Naive thymus-derived CD4-positive, alpha-beta T cell (primary cell): ENCODE measurements around the gene TP53BP2. TPM values are rescaled to one million over a fixed set of nuclear protein-coding genes. Genes with fewer than 3 reads are reported as not detected.
"Not testable (repeated sequence)": the region's sequence is repeated elsewhere in the genome, so short reads cannot be mapped to it uniquely, and the experiment has no call there.

Experiments used
- ATAC-seq: fragments of 150-1000 bp; cut with Tn5 transposase; 2 replicates; pipeline ENCODE4 v1.10.0; 2021; ENCODE audit warnings: mild to moderate bottlenecking, moderate library complexity
- CTCF ChIA-PET: fragments of 350-600 bp; sonication (Branson Sonifier 250); formaldehyde crosslinking; loops from one replicate; lab custom pipeline; 2021; ENCODE audit warnings: antibody characterized with exemption; lab: Charles Lee
- POLR2A ChIA-PET: fragments of 350-600 bp; sonication (Branson Sonifier 250); formaldehyde crosslinking; loops from one replicate; lab custom pipeline; 2021; ENCODE audit warnings: antibody characterized with exemption, inconsistent platforms; lab: Charles Lee
- DNase-seq, 9 donors: peaks; one replicate each; pipeline versions ENCODE4 v3.0.0 to v3.0.0-alpha.2; 2020 to 2022; ENCODE audit warnings: mixed read lengths in 1 of 9
- H3K27ac ChIP-seq: one replicate; pipeline ENCODE4 v1.7.0; 2013; ENCODE audit warnings: mild to moderate bottlenecking, low read depth, low read length, moderate library complexity
- H3K27me3 ChIP-seq, 2 donors: one replicate each; pipeline ENCODE4 v1.7.0; 2013; ENCODE audit warnings: low read length in 2 of 2, mild to moderate bottlenecking in 2 of 2, moderate library complexity in 2 of 2; ENCODE audit not compliant: control insufficient read depth in 2 of 2, insufficient read depth in 2 of 2
- H3K36me3 ChIP-seq, 3 experiments: 1 replicate in 2 of 3; 2 replicates in 1 of 3; pipeline ENCODE4 v1.7.0; 2013; ENCODE audit warnings: low read length in 3 of 3, mild to moderate bottlenecking in 3 of 3, moderate library complexity in 1 of 3; ENCODE audit not compliant: insufficient read depth in 3 of 3, control insufficient read depth in 2 of 3
- H3K4me1 ChIP-seq, 2 donors: one replicate each; pipeline ENCODE4 v1.7.0; 2013; ENCODE audit warnings: low read length in 2 of 2, mild to moderate bottlenecking in 2 of 2, moderate library complexity in 1 of 2; ENCODE audit not compliant: control insufficient read depth in 2 of 2, insufficient read depth in 2 of 2
- H3K4me3 ChIP-seq: 2 replicates; pipeline ENCODE4 v1.7.0; 2013; ENCODE audit warnings: mild to moderate bottlenecking, low read length
- H3K9me3 ChIP-seq, 3 experiments: 1 replicate in 2 of 3; 2 replicates in 1 of 3; pipeline ENCODE4 v1.7.0; 2013; ENCODE audit warnings: low read length in 3 of 3; ENCODE audit not compliant: control insufficient read depth in 2 of 3
- H3K27ac Mint-ChIP-seq, 9 donors: one replicate each; pipeline ENCODE4 v1.8.0; 2020 to 2022; ENCODE audit warnings: mixed read lengths in 9 of 9, mild to moderate bottlenecking in 8 of 9, moderate library complexity in 5 of 9, inconsistent platforms in 2 of 9
- H3K27me3 Mint-ChIP-seq, 5 donors: one replicate each; pipeline ENCODE4 v1.8.0; 2021 to 2022; ENCODE audit warnings: mixed read lengths in 5 of 5, mild to moderate bottlenecking in 1 of 5
- H3K36me3 Mint-ChIP-seq, 5 donors: one replicate each; pipeline ENCODE4 v1.8.0; 2020 to 2022; ENCODE audit warnings: mixed read lengths in 5 of 5, mild to moderate bottlenecking in 3 of 5, inconsistent platforms in 1 of 5
- H3K4me1 Mint-ChIP-seq, 7 donors: one replicate each; pipeline ENCODE4 v1.8.0; 2020 to 2022; ENCODE audit warnings: mixed read lengths in 7 of 7, mild to moderate bottlenecking in 3 of 7, inconsistent platforms in 1 of 7
- H3K4me3 Mint-ChIP-seq, 10 donors: one replicate each; pipeline ENCODE4 v1.8.0; 2020 to 2022; ENCODE audit warnings: mild to moderate bottlenecking in 10 of 10, mixed read lengths in 10 of 10, moderate library complexity in 6 of 10, inconsistent platforms in 2 of 10
- H3K9me3 Mint-ChIP-seq, 11 donors: one replicate each; pipeline ENCODE4 v1.8.0; 2020 to 2022; ENCODE audit warnings: mixed read lengths in 11 of 11, mild to moderate bottlenecking in 4 of 11, inconsistent platforms in 1 of 11, moderate library complexity in 1 of 11
- intact Hi-C, 2 donors: fragments of 100-400 bp; cut with micrococcal nuclease; formaldehyde crosslinking; loops; one replicate each; pipeline ENCODE4 v1.15.1; 2023
- polyA plus RNA-seq, 2 donors: library from polyadenylated mRNA; unstranded; fragments of 300-500 nt; fragmentation: Illumina TruSeq; gene quantifications; one replicate each; pipeline ENCODE4 v1.2.3, GENCODE V29; 2021
- total RNA-seq, 6 experiments: library from RNA in 5 of 6; stranded (reverse) in 5 of 6; gene quantifications; 1 replicate in 5 of 6; 2 replicates in 1 of 6; pipeline ENCODE4 v1.2.3 and lab custom pipeline; 2021 to 2026

Gene TP53BP2
- total and polyA plus RNA-seq, 7 experiments from 2014 or later, result 8.4 to 120 (median 44.2) TPM

DNA sequence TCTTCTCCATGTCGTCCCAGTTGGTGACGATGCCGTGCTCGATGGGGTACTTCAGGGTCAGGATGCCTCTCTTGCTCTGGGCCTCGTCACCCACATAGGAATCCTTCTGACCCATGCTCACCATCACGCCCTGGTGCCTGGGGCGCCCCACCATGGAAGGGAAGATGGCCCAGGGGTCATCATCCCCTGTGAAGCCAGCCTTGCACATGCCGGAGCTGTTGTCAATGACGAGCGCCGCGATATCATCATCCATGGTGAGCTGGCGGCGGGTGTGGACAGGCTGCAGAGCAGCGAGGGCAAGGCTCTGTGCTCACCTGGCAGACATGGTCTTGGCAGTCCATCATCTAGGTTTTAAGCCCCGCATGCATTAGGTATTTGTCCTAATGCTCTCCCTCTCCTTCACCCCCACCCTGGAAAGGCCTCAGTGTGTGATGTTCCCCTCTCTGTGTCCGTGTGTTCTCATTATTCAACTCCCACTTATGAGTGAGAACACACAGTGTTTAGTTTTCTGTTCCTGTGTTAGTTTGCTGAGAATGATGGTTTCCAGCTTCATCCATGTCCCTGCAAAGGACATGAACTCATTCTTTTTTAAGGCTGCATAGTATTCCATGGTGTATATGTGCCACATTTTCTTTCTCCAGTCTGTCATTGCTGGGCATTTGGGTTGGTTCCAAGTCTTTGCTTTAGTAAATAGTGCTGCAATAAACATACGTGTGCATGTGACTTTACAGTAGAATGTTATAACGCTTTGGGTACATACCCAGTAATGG is 19.0 kb upstream of the TP53BP2 start:
- H3K36me3 Mint-ChIP-seq, intact Hi-C loops, POLR2A ChIA-PET, H3K9me3 Mint-ChIP-seq, H3K9me3 ChIP-seq, H3K36me3 ChIP-seq, H3K4me3 ChIP-seq, DNase-seq, ATAC-seq, H3K4me3 Mint-ChIP-seq, H3K27me3 ChIP-seq, H3K27ac ChIP-seq, CTCF ChIA-PET, H3K4me1 ChIP-seq, H3K4me1 Mint-ChIP-seq: not testable (repeated sequence)
- H3K27me3 Mint-ChIP-seq, result peaks cover 0 to 43% (median 4%) of the 10 kb centered on the region in 5 donors
- peak overlapping the region in 1 of 9 donors; percentile 73 for H3K27ac Mint-ChIP-seq

DNA sequence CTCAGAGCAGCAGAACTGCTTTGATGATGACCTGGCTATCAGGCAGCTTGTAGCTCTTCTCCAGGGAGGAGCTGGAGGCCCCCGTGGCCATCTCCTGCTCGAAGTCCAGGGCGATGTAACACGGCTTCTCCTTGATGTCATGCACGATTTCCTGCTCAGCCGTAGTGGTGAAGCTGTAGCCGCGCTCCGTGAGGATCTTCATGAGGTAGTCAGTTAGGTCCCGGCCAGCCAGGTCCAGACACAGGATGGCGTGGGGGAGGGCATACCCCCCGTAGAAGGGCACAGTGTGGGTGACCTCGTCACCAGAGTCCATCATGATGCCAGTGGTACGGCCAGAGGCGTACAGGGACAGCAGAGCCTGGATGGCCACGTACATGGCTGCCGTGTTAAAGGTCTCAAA is 18.3 kb upstream of the TP53BP2 start:
- Mint-ChIP-seq H3K36me3 (no peaks in the 10 kb centered on the region), H3K4me3 (no peak overlapping the region), H3K27me3 (peaks cover 0 to 44% (median 4%) of the 10 kb centered on the region in 5 donors), H3K4me1 (no peaks in the 10 kb centered on the region), H3K9me3 (peaks cover 0 to 2% (median 0%) of the 10 kb centered on the region in 11 donors), H3K27ac (no peak overlapping the region)
- intact Hi-C loops, result no loop called here
- POLR2A ChIA-PET, result no interaction called here
- CTCF ChIA-PET, result no interaction called here
- no peak overlapping the region for H3K27ac ChIP-seq
- no peaks in the 10 kb centered on the region for H3K9me3 ChIP-seq
- H3K36me3 ChIP-seq, result no peaks in the 10 kb centered on the region
- no peaks in the 10 kb centered on the region for H3K27me3 ChIP-seq
- ATAC-seq, result no peak
- no peaks in the 10 kb centered on the region for H3K4me1 ChIP-seq
- DNase-seq, result no peak
- H3K4me3 ChIP-seq, result no peak overlapping the region

DNA sequence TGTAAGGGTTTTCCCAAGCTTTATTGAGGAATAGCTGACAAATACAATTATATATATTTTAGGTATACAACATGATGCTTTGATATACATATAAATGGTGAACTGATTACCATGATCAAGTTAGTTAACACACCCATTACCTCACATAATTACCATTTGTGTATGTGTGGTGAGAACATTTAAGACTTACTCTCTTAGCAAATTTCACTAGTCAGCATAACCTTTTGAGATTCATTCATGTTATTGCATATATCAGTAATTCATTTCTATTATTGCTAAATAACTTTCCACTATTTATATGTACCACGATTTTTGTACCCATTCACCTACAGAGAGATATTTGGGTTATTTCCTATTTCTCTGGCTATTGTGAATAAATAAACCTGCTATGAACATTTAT is 16.2 kb upstream of the TP53BP2 start:
- peaks cover 0 to 2% (median 0%) of the 10 kb centered on the region in 11 donors for H3K9me3 Mint-ChIP-seq
- no peaks in the 10 kb centered on the region for H3K4me1 Mint-ChIP-seq
- intact Hi-C loops, result no loop called here
- no peaks in the 10 kb centered on the region for H3K36me3 ChIP-seq
- no peak overlapping the region for H3K27ac Mint-ChIP-seq
- ChIA-PET POLR2A (no interaction called here), CTCF (no interaction called here)
- H3K27me3 Mint-ChIP-seq, result peaks cover 0 to 32% (median 0%) of the 10 kb centered on the region in 5 donors
- H3K4me1 ChIP-seq, result no peaks in the 10 kb centered on the region
- no peak overlapping the region for H3K4me3 ChIP-seq
- ATAC-seq (no peak), DNase-seq (no peak)
- H3K36me3 Mint-ChIP-seq, result no peaks in the 10 kb centered on the region
- no peak overlapping the region for H3K27ac ChIP-seq
- no peaks in the 10 kb centered on the region for H3K9me3 ChIP-seq
- no peaks in the 10 kb centered on the region for H3K27me3 ChIP-seq
- no peak overlapping the region for H3K4me3 Mint-ChIP-seq

DNA sequence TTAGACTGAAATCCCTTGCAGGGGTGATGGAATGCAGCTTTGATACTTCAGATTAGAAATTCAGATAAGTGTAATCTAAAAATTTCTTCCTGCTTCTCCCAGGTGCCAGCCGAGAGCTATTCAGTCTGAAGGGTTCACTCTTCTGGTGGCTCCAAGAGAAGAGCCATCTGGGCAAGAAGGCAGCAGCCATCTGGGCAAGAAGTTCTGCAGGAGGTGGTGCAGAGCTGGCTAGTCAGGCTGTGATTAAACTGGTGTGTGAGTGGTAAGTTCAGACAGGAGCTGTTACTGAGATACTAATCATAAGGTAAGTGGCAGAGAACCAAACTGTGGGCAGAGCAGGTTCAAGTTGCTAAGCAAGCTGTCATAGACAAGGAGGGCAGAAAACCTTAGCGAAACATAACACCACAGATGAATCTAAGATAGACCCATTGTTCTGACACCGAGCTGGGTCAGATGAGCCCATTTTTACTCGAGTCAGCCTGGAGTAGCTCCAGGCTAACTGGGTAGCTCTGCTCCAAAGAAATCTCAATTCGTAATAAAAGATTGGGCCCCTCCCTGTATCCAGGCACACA is 14.4 kb upstream of the TP53BP2 start:
- POLR2A ChIA-PET, result interaction anchor here (0.6 kb wide), 1 partner anchor 17 kb away, joined by 11 read pairs; no protein-coding TSS in a partner anchor

DNA sequence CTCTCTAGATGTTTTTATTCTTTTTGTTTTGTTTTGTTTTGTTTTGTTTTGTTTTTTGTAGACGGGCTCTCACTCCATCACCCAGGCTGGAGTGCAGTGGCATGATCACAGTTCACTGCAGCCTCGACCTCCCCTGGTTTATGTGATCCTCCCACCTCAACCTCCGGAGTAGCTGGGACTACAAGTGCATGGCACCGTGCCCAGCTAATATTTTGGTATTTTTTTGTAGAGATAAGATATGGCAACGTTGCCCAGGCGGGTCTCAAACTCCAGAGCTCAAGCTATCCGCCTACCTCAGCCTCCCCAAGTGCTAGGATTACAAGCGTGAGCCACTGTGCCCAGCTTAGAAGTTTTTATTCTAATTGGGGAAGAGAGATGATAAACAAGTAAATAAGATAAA is 13.3 kb upstream of the TP53BP2 start:
- no peaks in the 10 kb centered on the region for H3K4me1 ChIP-seq
- H3K36me3 ChIP-seq, result no peaks in the 10 kb centered on the region
- H3K27me3 ChIP-seq, result no peaks in the 10 kb centered on the region
- DNase-seq, result no peak
- H3K27ac ChIP-seq, result no peak overlapping the region
- Mint-ChIP-seq H3K36me3 (no peaks in the 10 kb centered on the region), H3K4me1 (no peaks in the 10 kb centered on the region), H3K27me3 (peaks cover 0 to 26% (median 0%) of the 10 kb centered on the region in 5 donors), H3K27ac (no peak overlapping the region), H3K9me3 (no peaks in the 10 kb centered on the region), H3K4me3 (no peak overlapping the region)
- no peak overlapping the region for H3K4me3 ChIP-seq
- no peaks in the 10 kb centered on the region for H3K9me3 ChIP-seq
- intact Hi-C loops, result no loop called here
- ChIA-PET CTCF (no interaction called here), POLR2A (interaction anchor here (0.5 kb wide), 1 partner anchor 88 kb away, joined by 3 read pairs; no protein-coding TSS in a partner anchor)
- ATAC-seq, result no peak

More for the DNA sequence above, 14.4 kb upstream of the TP53BP2 start:
- Mint-ChIP-seq H3K9me3 (peaks cover 0 to 2% (median 0%) of the 10 kb centered on the region in 11 donors), H3K36me3 (no peaks in the 10 kb centered on the region), H3K4me3 (no peak overlapping the region), H3K27me3 (peaks cover 0 to 26% (median 0%) of the 10 kb centered on the region in 5 donors), H3K27ac (no peak overlapping the region), H3K4me1 (no peaks in the 10 kb centered on the region)
- Histone ChIP-seq H3K27me3 (no peaks in the 10 kb centered on the region), H3K4me3 (no peak overlapping the region), H3K36me3 (no peaks in the 10 kb centered on the region), H3K4me1 (no peaks in the 10 kb centered on the region), H3K27ac (no peak overlapping the region), H3K9me3 (no peaks in the 10 kb centered on the region)
- ATAC-seq, result no peak
- DNase-seq, result no peak
- CTCF ChIA-PET, result interaction anchor here (0.7 kb wide), 1 partner anchor 417 kb away, joined by 4 read pairs; no protein-coding TSS in a partner anchor
- intact Hi-C loops, result no loop called here

DNA sequence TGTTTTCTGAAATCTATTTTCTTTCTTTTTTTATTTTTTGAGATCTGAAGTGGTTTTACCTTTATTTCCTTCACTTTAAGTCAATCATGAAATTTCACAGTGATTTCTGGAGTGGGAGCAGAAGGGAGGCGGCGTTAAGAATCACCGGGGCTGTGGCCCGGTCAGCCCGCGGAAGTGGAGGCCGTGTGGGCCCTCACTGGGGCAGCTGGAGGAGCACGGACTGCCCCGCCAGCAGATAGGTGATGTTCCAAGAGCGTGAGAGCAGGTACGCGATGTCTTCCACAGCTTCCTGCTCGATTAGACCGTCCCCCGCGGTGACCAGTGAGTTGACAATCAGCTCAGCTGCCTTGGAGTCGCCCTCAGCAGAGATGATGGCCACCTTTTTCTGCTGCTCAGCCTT is 10.6 kb upstream of the TP53BP2 start:
- intact Hi-C loops, result no loop called here
- H3K27me3 Mint-ChIP-seq, result peaks cover 0 to 24% (median 5%) of the 10 kb centered on the region in 5 donors

More for the DNA sequence above, 10.6 kb upstream of the TP53BP2 start:
- Histone ChIP-seq H3K27ac (no peak overlapping the region), H3K27me3 (no peaks in the 10 kb centered on the region), H3K4me3 (no peak overlapping the region), H3K4me1 (no peaks in the 10 kb centered on the region), H3K36me3 (no peaks in the 10 kb centered on the region), H3K9me3 (no peaks in the 10 kb centered on the region)
- ATAC-seq (no peak), DNase-seq (no peak)
- peaks cover 0 to 3% (median 0%) of the 10 kb centered on the region in 7 donors for H3K4me1 Mint-ChIP-seq
- no peaks in the 10 kb centered on the region for H3K36me3 Mint-ChIP-seq
- ChIA-PET CTCF (no interaction called here), POLR2A (interaction anchor here (1.3 kb wide), 1 partner anchor 16 kb away, joined by 3 read pairs; no protein-coding TSS in a partner anchor)
- H3K9me3 Mint-ChIP-seq, result no peaks in the 10 kb centered on the region
- H3K4me3 Mint-ChIP-seq, result no peak overlapping the region
- H3K27ac Mint-ChIP-seq, result no peak overlapping the region
